ENCODE measurements around the gene ITGB6.

The ITGB6 gene

DNA sequence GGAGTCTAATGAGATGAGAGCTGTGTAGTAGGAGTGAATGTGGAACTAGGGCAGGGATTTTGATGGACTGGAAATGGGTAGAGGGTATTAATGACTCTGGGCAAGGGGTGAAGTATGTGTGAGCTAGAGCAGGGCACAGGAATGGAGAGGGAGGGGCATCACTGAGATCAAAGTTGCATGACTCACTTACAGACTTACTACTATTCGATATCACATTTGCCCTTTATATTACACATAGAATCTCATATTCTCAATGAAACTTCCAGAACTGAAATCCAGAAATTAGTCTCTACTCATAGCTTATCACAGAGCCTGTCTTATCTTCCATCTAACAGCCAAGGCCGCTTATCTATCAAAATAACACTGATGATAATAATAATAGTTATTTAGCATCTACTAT, 20.0 kb upstream of the ITGB6 start:
- Histone ChIP-seq H3K27me3 (replicated peaks) (no peaks in the 10 kb centered on the region), H3K4me3 (ENCODE audit: low read depth, low read length) (no peak overlapping the region), H3K27ac (no peak overlapping the region), H3K36me3 (replicated peaks) (no peaks in the 10 kb centered on the region)
- no peak for DNase-seq
- TF ChIP-seq, protein P1, sequence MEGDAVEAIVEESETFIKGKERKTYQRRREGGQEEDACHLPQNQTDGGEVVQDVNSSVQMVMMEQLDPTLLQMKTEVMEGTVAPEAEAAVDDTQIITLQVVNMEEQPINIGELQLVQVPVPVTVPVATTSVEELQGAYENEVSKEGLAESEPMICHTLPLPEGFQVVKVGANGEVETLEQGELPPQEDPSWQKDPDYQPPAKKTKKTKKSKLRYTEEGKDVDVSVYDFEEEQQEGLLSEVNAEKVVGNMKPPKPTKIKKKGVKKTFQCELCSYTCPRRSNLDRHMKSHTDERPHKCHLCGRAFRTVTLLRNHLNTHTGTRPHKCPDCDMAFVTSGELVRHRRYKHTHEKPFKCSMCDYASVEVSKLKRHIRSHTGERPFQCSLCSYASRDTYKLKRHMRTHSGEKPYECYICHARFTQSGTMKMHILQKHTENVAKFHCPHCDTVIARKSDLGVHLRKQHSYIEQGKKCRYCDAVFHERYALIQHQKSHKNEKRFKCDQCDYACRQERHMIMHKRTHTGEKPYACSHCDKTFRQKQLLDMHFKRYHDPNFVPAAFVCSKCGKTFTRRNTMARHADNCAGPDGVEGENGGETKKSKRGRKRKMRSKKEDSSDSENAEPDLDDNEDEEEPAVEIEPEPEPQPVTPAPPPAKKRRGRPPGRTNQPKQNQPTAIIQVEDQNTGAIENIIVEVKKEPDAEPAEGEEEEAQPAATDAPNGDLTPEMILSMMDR (IDR thresholded peaks at IDR 0.05; ENCODE audit: low read depth, low read length, missing control alignments), result no peak
- in situ Hi-C loops (cut with HindIII; ENCODE audit: low pct_ligation_motif_present, low sequenced_read_pairs), result no loop called here

DNA sequence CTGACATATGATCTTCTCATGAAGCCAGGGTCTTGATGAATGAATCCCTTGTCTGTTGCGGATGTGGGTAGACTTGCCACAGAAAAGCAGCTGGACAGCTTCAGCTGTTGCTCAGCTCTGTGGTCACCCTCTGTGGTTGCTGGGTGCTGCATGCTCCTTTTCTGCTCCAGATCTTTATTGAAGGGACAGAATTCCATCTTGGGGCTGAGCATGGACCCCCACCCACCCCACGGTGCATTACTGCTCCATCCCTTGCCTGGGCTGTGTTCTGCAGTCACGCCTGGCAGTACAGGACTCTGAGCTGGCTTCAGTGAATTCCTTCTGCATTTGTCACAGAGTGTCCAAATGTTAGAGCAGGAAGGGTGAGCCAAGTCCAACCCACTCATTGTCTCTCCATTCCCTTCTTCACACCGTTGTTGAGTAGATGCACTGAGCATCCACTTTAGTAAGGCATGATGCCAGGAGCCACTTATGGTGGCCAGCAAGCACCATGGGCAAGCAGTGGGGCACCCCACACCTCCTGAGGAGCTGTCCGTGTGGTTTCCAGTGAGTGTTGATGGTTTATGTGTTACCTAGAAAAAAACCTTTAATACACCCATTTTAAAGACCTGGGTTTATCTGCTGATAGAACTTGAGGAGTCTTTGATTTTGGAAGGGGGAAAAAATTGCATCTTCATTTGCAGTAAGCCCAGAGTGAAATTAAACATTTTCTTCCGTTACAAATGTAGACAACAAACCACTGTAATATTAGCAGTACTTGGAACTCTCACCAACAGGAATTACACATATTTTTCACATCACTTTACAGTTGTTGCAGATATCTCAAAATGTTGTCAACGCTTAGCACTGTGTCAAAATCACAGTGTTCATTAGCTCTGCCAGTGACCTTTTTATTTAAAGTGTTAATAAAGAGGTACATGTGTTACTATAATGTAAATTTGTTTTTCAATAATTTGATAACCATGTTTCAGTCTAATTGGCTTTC, 14.7 kb upstream of the ITGB6 start:
- DNase-seq, result peak; percentile 91
- Histone ChIP-seq H3K36me3 (replicated peaks) (no peaks in the 10 kb centered on the region), H3K4me3 (ENCODE audit: low read depth, low read length) (no peak overlapping the region), H3K27me3 (replicated peaks) (no peaks in the 10 kb centered on the region), H3K27ac (peak overlapping the region; percentile 74)
- in situ Hi-C loops (cut with HindIII; ENCODE audit: low pct_ligation_motif_present, low sequenced_read_pairs), result no loop called here
- TF ChIP-seq, protein P1 (IDR thresholded peaks at IDR 0.05; ENCODE audit: low read depth, low read length, missing control alignments), result no peak

DNA sequence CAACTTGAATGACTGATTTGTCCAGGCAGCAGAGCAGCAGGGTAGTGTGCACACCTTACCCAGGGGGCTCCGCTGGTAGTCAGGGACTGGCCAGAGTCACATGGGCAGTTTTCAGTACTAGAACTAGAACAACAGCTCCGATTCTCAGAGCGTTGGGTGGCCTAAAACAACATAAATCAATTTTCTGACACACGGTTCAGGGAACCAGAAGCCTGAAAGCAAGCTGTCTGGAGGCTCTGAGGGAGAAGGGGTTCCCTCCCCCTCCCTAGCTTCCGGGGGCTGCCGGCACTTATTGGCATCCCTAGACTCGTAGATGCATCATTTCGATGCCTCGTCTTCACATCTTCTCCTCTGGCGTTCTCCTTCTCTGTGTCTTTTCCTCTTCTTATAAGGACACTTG, 13.4 kb upstream of the ITGB6 start:
- DNase-seq, result no peak
- TF ChIP-seq, protein P1 (IDR thresholded peaks at IDR 0.05; ENCODE audit: low read depth, low read length, missing control alignments), result no peak
- in situ Hi-C loops (cut with HindIII; ENCODE audit: low pct_ligation_motif_present, low sequenced_read_pairs), result no loop called here
- no peak overlapping the region for H3K4me3 ChIP-seq (ENCODE audit: low read depth, low read length)
- no peaks in the 10 kb centered on the region for H3K36me3 ChIP-seq (replicated peaks)
- no peaks in the 10 kb centered on the region for H3K27me3 ChIP-seq (replicated peaks)
- peak overlapping the region; percentile 74 for H3K27ac ChIP-seq

DNA sequence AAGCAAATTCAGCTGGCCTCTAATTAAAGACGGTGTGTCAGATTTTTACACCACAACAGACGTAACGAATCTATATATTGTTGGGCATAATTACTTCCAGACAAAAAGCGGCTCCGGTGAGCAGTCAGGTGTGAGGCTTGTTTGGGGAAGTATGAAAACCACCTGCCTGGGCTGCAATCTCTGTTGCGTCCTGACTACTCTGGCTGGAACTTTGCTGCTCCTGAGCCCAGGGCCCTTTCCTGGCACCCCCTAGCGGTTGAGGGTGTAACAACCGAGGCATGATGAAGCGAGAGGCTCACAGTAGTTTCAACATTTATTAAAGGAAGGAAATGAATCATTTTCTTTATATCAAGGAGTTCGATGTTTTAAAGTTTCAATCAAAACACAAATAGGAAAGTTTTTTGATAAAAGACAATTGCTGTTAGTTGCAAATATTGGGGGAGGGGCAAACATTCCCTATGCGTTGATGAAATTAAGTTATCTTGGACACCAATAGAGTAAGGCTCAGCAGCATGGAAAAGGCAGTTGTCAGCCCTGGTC, 10.6 kb upstream of the ITGB6 start:
- in situ Hi-C loops (cut with HindIII; ENCODE audit: low pct_ligation_motif_present, low sequenced_read_pairs), result no loop called here
- Histone ChIP-seq H3K4me3 (ENCODE audit: low read depth, low read length) (no peak overlapping the region), H3K36me3 (replicated peaks) (no peaks in the 10 kb centered on the region), H3K27ac (peak overlapping the region; percentile 84), H3K27me3 (replicated peaks) (no peaks in the 10 kb centered on the region)
- TF ChIP-seq, protein P1 (IDR thresholded peaks at IDR 0.05; ENCODE audit: low read depth, low read length, missing control alignments), result peak; percentile 89
- peak; percentile 71 for DNase-seq

DNA sequence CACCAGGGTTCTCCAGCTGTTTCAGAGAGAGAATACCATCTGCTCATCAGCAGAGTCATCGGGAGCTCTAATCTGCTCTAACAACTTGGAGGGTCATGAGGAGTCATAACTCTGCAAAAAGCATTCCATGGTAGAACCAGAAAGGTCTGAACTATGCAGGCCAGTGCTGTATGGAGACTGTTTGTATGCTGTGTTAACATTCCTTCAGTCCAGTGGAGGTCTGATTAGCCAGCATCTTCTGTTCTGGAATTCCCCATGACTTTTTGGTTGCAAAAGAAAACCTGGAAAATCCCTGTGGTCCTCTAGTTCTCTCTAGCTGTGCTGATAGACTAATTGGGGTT, 9.4 kb upstream of the ITGB6 start:
- Histone ChIP-seq H3K27ac (peak overlapping the region; percentile 84), H3K27me3 (replicated peaks) (no peaks in the 10 kb centered on the region), H3K36me3 (replicated peaks) (no peaks in the 10 kb centered on the region), H3K4me3 (ENCODE audit: low read depth, low read length) (no peak overlapping the region)
- DNase-seq, result peak; percentile 95
- TF ChIP-seq, protein P1 (IDR thresholded peaks at IDR 0.05; ENCODE audit: low read depth, low read length, missing control alignments), result no peak
- in situ Hi-C loops (cut with HindIII; ENCODE audit: low pct_ligation_motif_present, low sequenced_read_pairs), result no loop called here
